ENCODE measurements around the gene SIMC1.

SIMC1 gene

GRCh38 chr5:176364765-176365350, 126.6 kb downstream of the SIMC1 start:
- TF ChIP-seq, protein P1, sequence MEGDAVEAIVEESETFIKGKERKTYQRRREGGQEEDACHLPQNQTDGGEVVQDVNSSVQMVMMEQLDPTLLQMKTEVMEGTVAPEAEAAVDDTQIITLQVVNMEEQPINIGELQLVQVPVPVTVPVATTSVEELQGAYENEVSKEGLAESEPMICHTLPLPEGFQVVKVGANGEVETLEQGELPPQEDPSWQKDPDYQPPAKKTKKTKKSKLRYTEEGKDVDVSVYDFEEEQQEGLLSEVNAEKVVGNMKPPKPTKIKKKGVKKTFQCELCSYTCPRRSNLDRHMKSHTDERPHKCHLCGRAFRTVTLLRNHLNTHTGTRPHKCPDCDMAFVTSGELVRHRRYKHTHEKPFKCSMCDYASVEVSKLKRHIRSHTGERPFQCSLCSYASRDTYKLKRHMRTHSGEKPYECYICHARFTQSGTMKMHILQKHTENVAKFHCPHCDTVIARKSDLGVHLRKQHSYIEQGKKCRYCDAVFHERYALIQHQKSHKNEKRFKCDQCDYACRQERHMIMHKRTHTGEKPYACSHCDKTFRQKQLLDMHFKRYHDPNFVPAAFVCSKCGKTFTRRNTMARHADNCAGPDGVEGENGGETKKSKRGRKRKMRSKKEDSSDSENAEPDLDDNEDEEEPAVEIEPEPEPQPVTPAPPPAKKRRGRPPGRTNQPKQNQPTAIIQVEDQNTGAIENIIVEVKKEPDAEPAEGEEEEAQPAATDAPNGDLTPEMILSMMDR (IDR thresholded peaks at IDR 0.05; ENCODE audit: borderline replicate concordance, insufficient read depth, low read depth, low read length) = 0 out of 2 replicates have a peak, but pooled peaks have one; percentile 6
- H3K4me3 ChIP-seq (ENCODE audit: low read depth, low read length) = peak overlapping the region; percentile 86

- TF ChIP-seq, protein P1 (IDR thresholded peaks at IDR 0.05; ENCODE audit: borderline replicate concordance, insufficient read depth, low read depth, low read length) = no peak
- peak within 1 kb of the TSS; percentile 86 for H3K4me3 ChIP-seq (ENCODE audit: low read depth, low read length)
Observed at GRCh38 chr5:176365351-176366231, 127.4 kb downstream of the SIMC1 start, which contains the start of gene ARL10. Gene ARL10, plus strand, starts transcription at chr5:176365487. Its CDS starts 77 bp downstream, at chr5:176365564.

- peak overlapping the region; percentile 86 for H3K4me3 ChIP-seq (ENCODE audit: low read depth, low read length)
- TF ChIP-seq, protein P1 (IDR thresholded peaks at IDR 0.05; ENCODE audit: borderline replicate concordance, insufficient read depth, low read depth, low read length) = no peak
Observed at GRCh38 chr5:176366232-176366894, 128.1 kb downstream of the SIMC1 start.

- no peak overlapping the region for H3K4me3 ChIP-seq (ENCODE audit: low read depth, low read length)
- TF ChIP-seq, protein P1 (IDR thresholded peaks at IDR 0.05; ENCODE audit: borderline replicate concordance, insufficient read depth, low read depth, low read length) = no peak
Observed at GRCh38 chr5:176368726-176369125, 130.5 kb downstream of the SIMC1 start.

DNA sequence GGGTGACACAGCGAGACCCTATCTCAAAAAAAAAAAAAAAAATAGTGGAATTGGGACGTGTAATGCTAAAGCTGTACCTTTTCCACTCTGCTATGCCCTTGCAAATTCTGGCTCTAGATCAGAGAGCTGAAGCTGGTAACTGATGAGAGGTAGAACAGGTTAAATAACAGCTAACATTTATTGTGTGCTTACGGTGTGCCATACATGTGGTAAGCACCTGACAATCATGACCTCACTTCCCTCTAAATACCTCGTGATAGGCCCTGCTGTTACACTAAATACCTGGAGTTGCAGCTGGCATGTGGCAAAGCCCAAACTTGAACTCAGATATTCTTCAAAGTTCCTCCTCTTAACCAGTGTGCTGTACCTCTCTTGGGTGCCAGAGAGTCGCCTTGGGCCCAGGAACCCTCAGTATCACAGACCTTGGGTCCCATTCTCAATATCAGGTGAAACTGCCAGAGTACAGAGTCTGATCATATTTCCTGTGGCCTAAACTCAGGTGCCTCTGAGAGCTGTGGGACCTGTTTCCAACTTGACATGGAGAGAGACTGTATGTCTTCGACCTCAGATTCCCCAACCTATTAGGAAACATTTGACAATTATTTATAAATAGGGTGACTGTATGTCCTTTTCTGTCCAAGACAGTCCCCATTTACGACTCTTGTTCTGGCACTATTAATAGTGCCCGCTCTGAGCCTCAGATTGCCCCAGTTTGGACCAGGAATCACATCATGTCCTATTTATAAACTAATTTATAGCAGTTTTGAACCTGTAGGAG, 131.9 kb downstream of the SIMC1 start:
- TF ChIP-seq, protein P1 (IDR thresholded peaks at IDR 0.05; ENCODE audit: borderline replicate concordance, insufficient read depth, low read depth, low read length) = no peak
- no peak overlapping the region for H3K4me3 ChIP-seq (ENCODE audit: low read depth, low read length)

DNA sequence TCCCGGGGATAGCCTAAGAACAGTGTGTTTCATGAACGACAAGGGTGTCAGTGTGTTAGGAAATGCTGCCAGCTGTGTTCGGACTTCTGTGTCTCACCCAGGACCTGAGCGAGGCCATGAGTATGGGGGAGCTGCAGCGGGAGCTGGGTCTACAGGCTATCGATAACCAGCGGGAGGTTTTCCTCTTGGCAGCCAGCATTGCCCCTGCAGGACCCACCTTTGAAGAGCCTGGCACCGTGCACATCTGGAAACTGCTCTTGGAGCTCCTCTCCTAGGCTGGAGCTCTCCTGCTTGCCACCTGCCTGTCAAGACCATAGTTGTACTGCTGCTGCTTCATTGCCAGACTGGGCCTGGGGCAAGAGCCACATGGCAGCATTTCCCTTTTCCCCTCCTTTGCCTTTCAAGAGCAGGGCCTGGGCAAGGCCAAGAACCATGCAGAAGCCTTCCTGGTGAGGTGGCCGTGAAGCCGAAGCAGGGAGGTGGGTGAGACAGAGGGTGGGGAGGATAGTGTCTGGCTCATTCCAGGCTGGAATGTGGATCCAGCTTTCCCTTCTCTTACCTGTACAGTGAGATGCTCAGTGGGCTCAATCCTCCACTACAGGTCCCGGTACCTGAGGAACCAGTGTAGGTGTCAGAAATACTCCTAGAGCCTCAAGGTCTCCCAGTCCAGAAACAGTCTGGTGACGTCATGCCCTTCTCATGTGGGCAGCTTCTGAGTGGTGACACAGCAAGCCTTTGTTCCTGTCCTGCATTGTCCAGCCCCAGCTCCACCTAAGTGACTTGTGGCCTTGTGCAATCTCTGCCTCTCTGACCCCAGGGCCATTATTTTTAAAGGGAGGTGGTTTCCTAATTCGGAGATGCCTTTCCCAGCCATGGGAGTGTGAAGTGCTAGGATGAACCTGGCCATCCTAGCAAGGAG, 133.7 kb downstream of the SIMC1 start:
- TF ChIP-seq, protein P1 (IDR thresholded peaks at IDR 0.05; ENCODE audit: borderline replicate concordance, insufficient read depth, low read depth, low read length) = no peak
- no peak overlapping the region for H3K4me3 ChIP-seq (ENCODE audit: low read depth, low read length)

All from GM12875 (cell line).